Heart left ventricle (tissue), 16 donors: ENCODE measurements around the gene ADGRL3. TPM values are rescaled to one million over a fixed set of nuclear protein-coding genes. Genes with fewer than 3 reads are reported as not detected.

Experiments used
- ATAC-seq, 4 donors: fragments of 200-7000 bp; cut with Tn5 transposase; one replicate each; pipeline ENCODE4 v1.9.1; 2020 to 2022; ENCODE audit warnings: moderate library complexity in 4 of 4, mild to moderate bottlenecking in 3 of 4, moderate number of reproducible peaks in 1 of 4
- DNase-seq, 5 donors: peaks; one replicate each; pipeline ENCODE4 v3.0.0-alpha.2; 2020
- H3K27ac ChIP-seq, 12 donors: fragments of 200-600 bp; sonication (generic) in 4 of 12; one replicate each; pipeline versions ENCODE4 v1.5.0 to v1.8.0; 2016 to 2022; ENCODE audit warnings: mild to moderate bottlenecking in 2 of 12
- H3K27me3 ChIP-seq, 9 donors: fragments of 200-600 bp; sonication (generic) in 2 of 9; one replicate each; pipeline versions ENCODE4 v1.5.1 to v1.8.0; 2016 to 2022; ENCODE audit warnings: mild to moderate bottlenecking in 3 of 9
- H3K36me3 ChIP-seq, 9 donors: fragments of 200-600 bp; sonication (generic) in 2 of 9; one replicate each; pipeline versions ENCODE4 v1.5.0 to v1.8.0; 2018 to 2022; ENCODE audit warnings: mild to moderate bottlenecking in 2 of 9
- H3K4me1 ChIP-seq, 12 donors: fragments of 200-600 bp; sonication (generic) in 4 of 12; one replicate each; pipeline versions ENCODE4 v1.5.0 to v1.8.0; 2016 to 2022; ENCODE audit warnings: mild to moderate bottlenecking in 3 of 12
- H3K4me3 ChIP-seq, 12 donors: fragments of 200-600 bp; sonication (generic) in 4 of 12; one replicate each; pipeline versions ENCODE4 v1.5.0 to v1.8.0; 2017 to 2022; ENCODE audit warnings: mild to moderate bottlenecking in 9 of 12, moderate library complexity in 4 of 12
- H3K9me3 ChIP-seq, 12 donors: fragments of 200-600 bp; sonication (generic) in 4 of 12; one replicate each; pipeline versions ENCODE4 v1.5.0 to v1.8.0; 2016 to 2022; ENCODE audit warnings: mild to moderate bottlenecking in 1 of 12
- CTCF ChIP-seq, 12 donors: fragments of 200-600 bp; sonication (generic) in 4 of 12; IDR thresholded peaks; one replicate each; pipeline versions ENCODE4 v1.5.0 to v1.8.0; 2018 to 2022; ENCODE audit warnings: antibody characterized with exemption in 12 of 12, mild to moderate bottlenecking in 5 of 12
- POLR2A ChIP-seq, 2 donors: fragments of 450-650 bp; IDR thresholded peaks; one replicate each; pipeline ENCODE4 v1.6.1; 2017; ENCODE audit warnings: antibody characterized with exemption in 2 of 2, mild to moderate bottlenecking in 2 of 2, moderate library complexity in 2 of 2
- WGBS, 4 donors: extraction: QIAGEN DNeasy Blood & Tissue Kit in 2 of 4; methylation state at CpG; one replicate each; pipeline versions ENCODE4 v1.1.5 to v1.1.7; 2013 to 2018; 5-methylcytosine and 5-hydroxymethylcytosine counted together
- intact Hi-C, 10 donors: fragments of 100-400 bp; cut with DNase I; formaldehyde crosslinking; loops; one replicate each; pipeline versions ENCODE4 v1.11.1 to v1.14.2; 2022
- polyA plus RNA-seq, 2 donors: library from polyadenylated mRNA; stranded (reverse); fragments of 200-250 nt; gene quantifications; one replicate each; pipeline ENCODE4 v1.2.3, GENCODE V29; 2013
- total RNA-seq, 9 donors: library from RNA; depleted of rRNA in 2 of 9; stranded (reverse); fragments of >200 nt in 2 of 9; fragmentation: NEBNext Ultra II Directional in 3 of 9; extraction: Animal tissue kit (Norgen Biotek cat#: 25700) in 3 of 9; gene quantifications; one replicate each; pipeline versions ENCODE4 v1.1.0 to v1.2.4, GENCODE V29; 2016 to 2023
- donor health status: ischemic (EF 13 %, LVEDD 7.1; RV severe dilation, severe dysfunction).
- donor health status: healthy with polysubstance abuse.
- donor health status: DM: no; HTN: yes; CAD: no.
- donor health status: DM: no; HTN: no; CAD: no.
- donor health status: ischemic (EF 25% LVEDD 6.9; RV normal size, moderate dysfunction).
- donor health status: ischemic (EF 25% LVEDD 5.7; RV mildly dilated, moderate dysfunction).
- donor health status: healthy.
- donor health status: DM: yes; HTN: yes; CAD: no.
- donor health status: ischemic (EF 35%, LVEDD 5.7; RV mildly dilated, moderate dysfunction).
- donor health status: nonischemic (EF 11% LVEDD 7.7; RV severe dilation, severe dysfunction).
- donor health status: DM: yes; HTN: yes; CAD: no.
- donor health status: PGD.
- donor health status: ischemic (EF 29% LVEDD 5.4; RV normal size, mild dysfunction).
- donor health status: nonischemic (EF 23%, LVEDD 6.1; RV moderate dilation, normal function).

ADGRL3 gene
- total and polyA plus RNA-seq, 11 donors: 0.84 to 24.4 (median 7.6) TPM

GRCh38 chr4:61451935-61452334 lies 251.8 kb downstream of the ADGRL3 start:
- intact Hi-C loops: no loop called here
- 53 to 73% (median 64%) methylated on average over 3 of the region's 3 CpGs for WGBS, 4 donors

GRCh38 chr4:61461956-61462355 lies 261.8 kb downstream of the ADGRL3 start:
- TF ChIP-seq POLR2A (IDR thresholded peaks at IDR 0.05) (no peak), CTCF (IDR thresholded peaks at IDR 0.05) (no peak)
- intact Hi-C loops: no loop called here
- ATAC-seq (no peak), DNase-seq (no peak)
- no peak overlapping the region for H3K27ac ChIP-seq
- no peaks in the 10 kb centered on the region for H3K27me3 ChIP-seq
- no peaks in the 10 kb centered on the region for H3K9me3 ChIP-seq
- WGBS, 4 donors: 53 to 73% (median 65%) methylated on average over 1 of the region's 1 CpG
- no peak overlapping the region for H3K4me3 ChIP-seq
- H3K36me3 ChIP-seq: no peaks in the 10 kb centered on the region
- peaks cover 0 to 3% (median 0%) of the 10 kb centered on the region in 12 donors for H3K4me1 ChIP-seq

More at GRCh38 chr4:61451935-61452334, 251.8 kb downstream of the ADGRL3 start:
- H3K9me3 ChIP-seq: no peaks in the 10 kb centered on the region
- TF ChIP-seq POLR2A (IDR thresholded peaks at IDR 0.05): no peak
- no peak for TF ChIP-seq CTCF (IDR thresholded peaks at IDR 0.05)
- no peak overlapping the region for H3K27ac ChIP-seq
- DNase-seq (no peak), ATAC-seq (no peak)
- H3K4me1 ChIP-seq: peaks cover 0 to 5% (median 0%) of the 10 kb centered on the region in 12 donors
- no peak overlapping the region for H3K4me3 ChIP-seq
- H3K27me3 ChIP-seq: no peaks in the 10 kb centered on the region
- H3K36me3 ChIP-seq: no peaks in the 10 kb centered on the region

GRCh38 chr4:61462451-61463326 lies 262.6 kb downstream of the ADGRL3 start:
- 63 to 74% (median 67%) methylated on average over 5 of the region's 5 CpGs for WGBS, 4 donors
- no peak for DNase-seq
- peak in 1 of 4 donors; percentile 70 for ATAC-seq
- Histone ChIP-seq H3K27me3 (no peaks in the 10 kb centered on the region), H3K4me3 (no peak overlapping the region), H3K36me3 (no peaks in the 10 kb centered on the region), H3K27ac (no peak overlapping the region), H3K9me3 (no peaks in the 10 kb centered on the region), H3K4me1 (peaks cover 0 to 3% (median 0%) of the 10 kb centered on the region in 12 donors)
- intact Hi-C loops: no loop called here
- no peak for TF ChIP-seq CTCF (IDR thresholded peaks at IDR 0.05)
- no peak for TF ChIP-seq POLR2A (IDR thresholded peaks at IDR 0.05)

GRCh38 chr4:61468024-61468720 lies 268.0 kb downstream of the ADGRL3 start:
- Histone ChIP-seq H3K36me3 (no peaks in the 10 kb centered on the region), H3K4me3 (no peak overlapping the region), H3K27me3 (no peaks in the 10 kb centered on the region), H3K4me1 (no peaks in the 10 kb centered on the region), H3K9me3 (no peaks in the 10 kb centered on the region), H3K27ac (no peak overlapping the region)
- no peak for ATAC-seq
- TF ChIP-seq POLR2A (IDR thresholded peaks at IDR 0.05) (no peak), CTCF (IDR thresholded peaks at IDR 0.05) (no peak)
- intact Hi-C loops: no loop called here
- 75 to 82% (median 80%) methylated on average over 6 of the region's 6 CpGs for WGBS, 4 donors
- DNase-seq: no peak
